NCI-H2196 (cell line): ENCODE results near the gene MICU1.
"Not testable (repeated sequence)": the region's sequence is repeated elsewhere in the genome, so short reads cannot be mapped to it uniquely, and the experiment has no call there.

Source experiments
- DNase-seq: peaks from one replicate; lab custom pipeline; 2025; ENCODE audit not compliant: unreplicated experiment; lab: John Stamatoyannopoulos, UW

Gene MICU1

GRCh38 chr10:72506474-72506873 lies 119.4 kb downstream of the MICU1 start:
- DNase-seq: no peak

DNA sequence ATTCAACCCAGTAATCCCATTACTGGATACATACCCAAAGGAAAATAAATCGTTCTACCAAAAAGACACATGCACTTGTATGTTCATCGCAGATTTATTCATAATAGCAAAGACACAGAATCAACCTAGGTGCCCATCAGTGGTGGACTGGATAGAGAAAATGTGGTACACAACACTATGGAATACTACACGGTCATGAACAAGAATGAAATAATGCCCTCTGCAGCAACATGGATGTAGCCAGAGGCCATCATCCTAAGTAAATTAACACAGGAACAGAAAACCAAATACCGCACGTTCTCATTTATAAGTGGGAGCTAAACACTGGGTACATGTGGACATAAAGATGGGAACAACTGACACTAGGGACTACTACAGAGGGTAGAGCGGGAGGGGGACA lies 120.4 kb downstream of the MICU1 start:
- DNase-seq: no peak

DNA sequence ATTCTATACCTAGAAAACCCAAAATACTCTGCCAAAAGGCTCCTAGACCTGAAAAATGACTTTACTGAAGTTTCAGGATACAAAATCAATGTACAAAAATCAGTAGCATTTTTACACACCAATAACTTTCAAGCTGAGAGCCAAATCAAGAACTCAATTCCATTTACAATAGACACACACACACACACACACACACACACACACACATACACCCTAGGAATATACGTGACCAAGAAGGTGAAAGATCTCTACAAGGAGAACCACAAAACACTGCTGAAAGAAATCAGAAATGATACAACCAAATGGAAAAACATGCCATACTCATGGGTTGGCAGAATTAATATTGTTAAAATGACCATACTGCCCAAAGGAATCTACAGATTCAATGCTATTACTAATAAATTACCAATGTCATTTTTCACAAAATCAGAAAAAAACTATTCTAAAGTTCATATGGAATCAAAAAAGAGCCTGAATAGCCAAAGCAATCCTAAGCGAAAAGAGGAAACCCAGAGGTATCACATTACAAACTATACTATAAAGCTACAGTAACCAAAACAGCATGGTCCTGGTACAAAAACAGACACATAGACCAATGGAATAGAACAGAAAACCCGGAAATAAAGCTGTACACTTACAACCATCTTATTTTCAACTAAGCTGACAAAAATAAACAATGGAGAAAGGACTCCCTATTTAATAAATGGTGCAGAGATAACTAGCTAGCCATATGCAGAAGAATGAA lies 122.0 kb downstream of the MICU1 start:
- no peak for DNase-seq

GRCh38 chr10:72503241-72503640 lies 122.6 kb downstream of the MICU1 start:
- DNase-seq: no peak

DNA sequence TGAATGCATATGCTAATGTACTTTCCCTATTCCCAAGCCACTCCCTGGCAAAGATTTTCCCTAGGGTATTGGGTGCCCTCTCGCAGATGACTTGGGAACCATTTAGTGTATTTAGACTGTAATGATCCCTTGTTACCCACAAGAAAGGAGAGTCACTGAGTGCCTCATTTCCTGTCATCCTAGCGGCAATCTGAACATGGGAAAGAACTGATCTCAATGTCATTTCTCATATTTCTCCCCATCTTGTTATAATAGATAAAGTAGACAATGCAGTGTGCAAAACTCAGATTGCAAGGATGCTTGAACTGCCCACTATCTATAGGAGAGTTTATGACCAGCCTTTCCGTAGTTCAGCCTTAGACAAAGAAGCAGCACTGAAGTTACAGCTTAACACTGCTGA lies 123.3 kb downstream of the MICU1 start:
- DNase-seq: no peak

GRCh38 chr10:72499701-72500100 lies 126.2 kb downstream of the MICU1 start:
- no peak for DNase-seq

GRCh38 chr10:72490951-72491350 lies 134.9 kb downstream of the MICU1 start:
- no peak for DNase-seq

- no peak for DNase-seq
These were observed 138.4 kb downstream of the MICU1 start for GRCh38 chr10:72487521-72487920.

DNA sequence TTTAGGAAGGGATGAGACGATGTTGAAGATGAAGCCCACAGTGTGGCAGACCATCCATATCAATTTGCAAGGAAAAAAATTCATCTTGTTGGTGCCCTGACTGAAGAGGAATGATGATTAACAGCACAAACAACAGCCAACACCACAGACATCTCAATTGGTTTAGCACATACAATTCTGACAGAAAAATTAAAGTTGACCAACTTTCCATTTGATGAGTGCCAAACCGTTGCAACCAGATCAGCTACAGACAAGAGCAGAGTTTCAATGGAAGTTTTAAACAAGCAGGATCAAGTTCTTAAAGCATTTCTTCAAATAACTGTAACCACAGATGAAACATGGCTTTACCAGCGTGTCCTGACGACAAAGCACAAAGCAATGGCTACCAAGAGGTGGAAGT lies 138.8 kb downstream of the MICU1 start:
- DNase-seq: no peak

- DNase-seq: no peak
These were observed 140.2 kb downstream of the MICU1 start for GRCh38 chr10:72485701-72486100.

- DNase-seq: no peak
These were observed 141.4 kb downstream of the MICU1 start for GRCh38 chr10:72484521-72484920.

DNA sequence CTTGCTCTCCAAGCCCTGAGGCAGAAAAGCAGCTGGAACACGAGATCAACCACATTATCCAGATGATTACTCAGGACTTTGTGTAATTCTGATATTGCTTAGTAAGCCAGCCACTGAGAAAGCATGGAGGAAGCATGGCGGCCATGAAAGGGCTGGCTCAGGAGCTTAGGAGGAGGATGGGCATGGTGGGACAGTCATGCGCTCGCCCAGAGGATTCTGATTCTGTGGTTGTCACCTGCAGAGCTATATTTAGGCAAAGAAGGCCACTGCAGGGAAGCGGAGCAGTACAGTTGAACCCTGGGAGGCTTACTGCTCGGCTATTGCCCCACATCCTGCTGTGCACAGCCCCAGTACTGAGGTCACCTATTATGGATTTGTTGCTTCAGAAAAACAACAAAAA lies 142.4 kb downstream of the MICU1 start:
- DNase-seq: no peak

- no peak for DNase-seq
These were observed 145.0 kb downstream of the MICU1 start for GRCh38 chr10:72480861-72481260.

- DNase-seq: no peak
These were observed 148.4 kb downstream of the MICU1 start for GRCh38 chr10:72477463-72477862.

DNA sequence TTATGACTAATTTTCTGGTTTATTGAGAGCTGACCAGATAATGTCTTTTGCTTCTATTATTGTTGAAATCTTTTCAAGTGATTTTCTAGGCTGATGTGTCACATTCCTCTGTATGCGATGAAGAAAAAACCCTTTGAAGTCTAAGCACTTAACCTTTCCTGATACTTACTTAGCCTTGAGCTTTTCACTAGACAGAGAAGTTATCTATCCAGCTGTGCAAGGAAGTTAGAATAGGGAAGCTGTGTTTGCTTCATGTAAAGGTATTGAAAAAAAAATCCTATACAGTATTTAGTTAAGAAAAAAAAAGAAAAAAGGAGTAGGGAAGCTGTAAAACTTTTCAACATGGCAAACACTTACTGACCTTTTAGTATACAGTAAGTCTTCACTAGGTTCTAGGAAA lies 153.6 kb downstream of the MICU1 start:
- DNase-seq: no peak

DNA sequence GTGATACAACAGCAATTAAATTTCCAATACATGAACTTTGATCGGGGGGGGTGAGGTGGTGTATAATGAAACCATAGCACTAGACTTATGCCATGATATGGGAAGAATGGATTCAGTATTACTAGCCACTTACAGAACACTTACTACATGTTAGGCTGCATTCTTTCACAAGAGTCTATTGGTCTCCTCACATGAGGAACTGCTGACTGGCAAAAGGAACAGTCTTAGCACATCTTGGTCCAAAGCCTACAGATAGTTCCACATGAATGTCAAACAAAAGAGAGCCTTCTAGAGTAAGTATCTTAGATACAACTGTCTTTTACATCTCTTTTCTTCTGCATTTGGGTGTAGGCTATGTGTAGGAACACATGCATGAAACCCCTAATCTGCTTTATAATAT lies 155.2 kb downstream of the MICU1 start:
- DNase-seq: no peak

- DNase-seq: not testable (repeated sequence)
These were observed 158.8 kb downstream of the MICU1 start for GRCh38 chr10:72467064-72467463.

DNA sequence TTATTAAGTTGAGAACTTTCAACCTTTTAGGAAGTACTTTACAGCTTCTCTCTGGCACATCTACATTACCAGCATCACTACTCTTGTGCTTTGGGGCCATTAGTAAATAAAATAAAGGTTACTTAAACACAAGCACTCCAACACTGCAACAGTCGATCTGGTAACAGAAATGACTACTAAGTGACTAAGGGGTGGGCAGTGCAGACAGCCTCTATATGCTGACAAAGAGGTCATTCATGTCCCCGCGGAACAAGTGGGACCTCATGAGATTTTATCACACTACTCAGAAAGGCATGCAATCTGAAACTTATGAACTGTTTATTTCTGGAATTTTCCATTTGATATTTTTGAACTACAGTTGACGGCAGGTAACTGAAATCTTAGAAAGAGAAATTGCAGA lies 159.9 kb downstream of the MICU1 start:
- no peak for DNase-seq

DNA sequence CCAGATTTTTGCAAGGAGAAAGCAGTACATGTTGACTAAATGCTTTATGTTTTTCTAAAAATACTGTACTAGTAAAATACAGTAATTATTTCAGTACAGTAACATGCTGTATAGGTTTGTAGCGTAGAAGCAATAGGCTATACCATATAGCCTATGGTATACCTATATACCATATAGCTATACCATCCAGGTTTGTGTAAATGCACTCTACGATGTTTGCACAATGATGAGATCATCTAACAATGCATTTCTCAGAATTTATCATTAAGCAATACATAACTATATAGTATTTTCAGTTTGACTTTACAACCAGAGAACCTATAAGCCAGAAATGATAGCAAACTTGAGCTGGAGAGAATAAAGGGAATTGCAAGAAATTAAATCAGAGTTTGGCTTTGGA lies 161.4 kb downstream of the MICU1 start:
- DNase-seq: no peak

- no peak for DNase-seq
These were observed 163.6 kb downstream of the MICU1 start for GRCh38 chr10:72462261-72462660.

DNA sequence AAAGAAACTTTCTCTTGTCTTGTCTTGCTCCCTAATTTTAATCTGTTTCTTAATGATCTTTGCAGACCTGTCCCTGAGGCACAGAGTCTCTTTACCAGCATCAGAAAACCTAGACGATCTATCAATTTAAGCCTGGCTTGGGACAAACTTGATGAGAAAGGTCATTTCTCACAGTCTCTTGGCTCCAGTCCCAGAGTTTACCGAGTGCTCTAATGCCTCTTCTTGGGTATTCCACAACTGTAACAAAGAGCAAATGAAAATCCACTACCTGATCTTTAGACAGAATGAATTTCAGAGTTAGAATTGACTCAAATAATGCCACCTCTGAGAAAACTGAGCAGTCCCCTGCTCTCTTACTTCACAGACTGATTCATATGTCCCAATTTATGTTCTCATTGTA lies 164.8 kb downstream of the MICU1 start:
- DNase-seq: no peak

DNA sequence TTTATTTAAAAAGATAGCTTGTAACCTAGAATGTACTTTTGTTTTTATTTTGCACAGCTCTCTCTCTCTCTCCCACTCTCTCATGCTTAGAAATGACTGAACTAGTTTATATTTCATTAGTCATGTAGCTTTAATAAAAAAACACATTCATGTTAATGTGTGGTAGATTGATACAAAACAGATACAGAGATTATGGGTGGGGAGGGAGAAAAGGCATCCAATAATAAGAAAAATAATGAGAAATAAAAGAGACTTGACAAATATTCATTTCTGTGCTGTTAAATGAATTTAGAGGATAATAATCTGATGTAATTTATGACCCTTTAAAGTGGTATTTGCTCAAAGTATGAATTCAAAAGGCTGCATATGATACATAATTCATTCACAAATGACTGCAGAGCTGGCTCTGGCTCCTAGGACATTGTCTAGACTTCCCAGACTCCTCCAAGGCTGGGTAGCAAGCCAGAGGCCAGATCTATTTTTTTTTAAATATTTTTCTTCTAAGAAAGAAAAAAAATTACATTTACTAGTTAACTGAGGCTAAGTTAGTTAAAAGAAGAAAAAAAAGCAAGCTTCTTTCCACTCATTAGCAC lies 165.5 kb downstream of the MICU1 start:
- no peak for DNase-seq

DNA sequence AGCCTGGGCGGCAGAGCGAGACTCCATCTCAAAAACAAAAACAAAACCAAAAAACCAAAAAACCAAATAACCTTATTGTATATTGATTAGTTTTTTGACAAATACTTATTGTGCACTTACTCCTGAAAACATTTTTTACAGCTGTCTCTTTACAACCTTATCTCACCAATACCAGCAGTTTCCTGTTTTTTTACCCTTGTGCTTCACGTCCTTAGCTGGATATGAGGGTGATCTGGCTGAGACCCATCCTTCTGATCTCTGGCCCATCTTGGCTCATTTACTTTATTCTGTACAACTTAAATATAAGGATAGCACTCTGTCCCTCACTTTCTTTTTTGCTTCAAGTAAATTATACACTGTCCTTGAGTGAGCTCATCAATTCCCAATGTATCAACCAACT lies 166.6 kb downstream of the MICU1 start:
- no peak for DNase-seq
